B cell (primary cell): ENCODE data around the gene SPRY4. TPM values are rescaled to one million over a fixed set of nuclear protein-coding genes. Genes with fewer than 3 reads are reported as not detected.

Experiments used
- ATAC-seq: fragments of 200-7000 bp; cut with Tn5 transposase; one replicate; pipeline ENCODE4 v1.10.0; 2021; ENCODE audit warnings: low read depth, mild to moderate bottlenecking, moderate number of reproducible peaks, moderate library complexity
- CTCF ChIA-PET: fragments of 350-600 bp; sonication (Branson Sonifier 250); formaldehyde crosslinking; loops from one replicate; lab custom pipeline; 2021; ENCODE audit warnings: antibody characterized with exemption, inconsistent platforms; lab: Charles Lee
- POLR2A ChIA-PET: fragments of 350-600 bp; sonication (Branson Sonifier 250); formaldehyde crosslinking; loops from one replicate; lab custom pipeline; 2021; ENCODE audit warnings: antibody characterized with exemption; lab: Charles Lee
- DNase-seq: peaks from one replicate; pipeline ENCODE4 v3.0.0; 2013
- H2AFZ ChIP-seq: 2 replicates; pipeline ENCODE4 v1.6.1; 2012; ENCODE audit warnings: mild to moderate bottlenecking, low read depth, low read length; ENCODE audit not compliant: insufficient read depth, poor library complexity, severe bottlenecking
- H3K27ac ChIP-seq, 2 donors: 1 replicate in 1 of 2; 2 replicates in 1 of 2; pipeline ENCODE4 v1.5.1; 2012 to 2013; ENCODE audit warnings: low read length in 2 of 2, mild to moderate bottlenecking in 2 of 2, moderate library complexity in 1 of 2
- H3K27me3 ChIP-seq, 4 experiments: fragments of 200-600 bp in 1 of 4; sonication (generic) in 1 of 4; replicated peaks in 1 of 4; 1 replicate in 2 of 4; 2 replicates in 2 of 4; pipeline versions ENCODE4 v1.6.1 to v1.7.0; 2013 to 2016; ENCODE audit warnings: low read length in 3 of 4, mild to moderate bottlenecking in 2 of 4, mixed read lengths in 1 of 4, moderate library complexity in 1 of 4; ENCODE audit not compliant: insufficient read depth in 4 of 4, control insufficient read depth in 3 of 4; ENCODE audit errors: control extremely low read depth in 1 of 4
- H3K36me3 ChIP-seq, 2 experiments: replicated peaks in 1 of 2; 1 replicate in 1 of 2; 2 replicates in 1 of 2; pipeline versions ENCODE4 v1.6.1 to v1.7.1; 2013; ENCODE audit warnings: low read length in 1 of 2; ENCODE audit not compliant: insufficient read depth in 2 of 2, control insufficient read depth in 1 of 2; ENCODE audit errors: control extremely low read depth in 1 of 2, extremely low read depth in 1 of 2
- H3K4me1 ChIP-seq, 2 donors: fragments of 200-600 bp in 1 of 2; sonication (generic) in 1 of 2; 1 replicate in 1 of 2; 2 replicates in 1 of 2; pipeline versions ENCODE4 v1.5.1 to v1.6.1; 2013 to 2017; ENCODE audit warnings: low read length in 2 of 2; ENCODE audit not compliant: control insufficient read depth in 2 of 2, insufficient read depth in 2 of 2
- H3K4me2 ChIP-seq: replicated peaks from 2 replicates; pipeline ENCODE3; 2012; ENCODE audit warnings: mild to moderate bottlenecking, low read depth, low read length; ENCODE audit not compliant: poor library complexity, severe bottlenecking
- H3K4me3 ChIP-seq, 5 experiments: fragments of 200-600 bp in 1 of 5; sonication (generic) in 1 of 5; 1 replicate in 3 of 5; 2 replicates in 2 of 5; pipeline versions ENCODE4 v1.5.1 to v1.7.0; 2011 to 2016; ENCODE audit warnings: low read length in 4 of 5, mild to moderate bottlenecking in 4 of 5, low read depth in 2 of 5, control low read depth in 1 of 5, moderate library complexity in 1 of 5; ENCODE audit not compliant: insufficient read depth in 1 of 5; ENCODE audit errors: control extremely low read depth in 1 of 5, extremely low read depth in 1 of 5
- H3K79me2 ChIP-seq: fragments of 200-600 bp; sonication (generic); one replicate; pipeline ENCODE4 v1.6.0; 2016; ENCODE audit warnings: low read length; ENCODE audit not compliant: control insufficient read depth, insufficient read depth
- H3K9ac ChIP-seq: fragments of 200-600 bp; sonication (generic); 2 replicates; pipeline ENCODE4 v1.6.1; 2017; ENCODE audit warnings: mild to moderate bottlenecking, low read length, moderate library complexity
- H3K9me3 ChIP-seq, 3 donors: one replicate each; pipeline versions ENCODE4 v1.6.1 to v1.7.1; 2013; ENCODE audit warnings: low read length in 2 of 3; ENCODE audit not compliant: control insufficient read depth in 2 of 3, insufficient read depth in 1 of 3; ENCODE audit errors: control extremely low read depth in 1 of 3
- H4K20me1 ChIP-seq: 2 replicates; pipeline ENCODE4 v1.6.0; 2012; ENCODE audit warnings: mild to moderate bottlenecking, low read length; ENCODE audit not compliant: insufficient read depth, control insufficient read depth, poor library complexity, severe bottlenecking
- H3K27ac Mint-ChIP-seq: one replicate; pipeline ENCODE4 v1.8.0; 2021; ENCODE audit warnings: mixed read lengths
- H3K27me3 Mint-ChIP-seq: one replicate; pipeline ENCODE4 v1.8.0; 2021; ENCODE audit warnings: mixed read lengths
- H3K4me1 Mint-ChIP-seq: one replicate; pipeline ENCODE4 v1.8.0; 2021; ENCODE audit warnings: mixed read lengths
- H3K4me3 Mint-ChIP-seq: one replicate; pipeline ENCODE4 v1.8.0; 2021; ENCODE audit warnings: mixed read lengths
- H3K9me3 Mint-ChIP-seq: one replicate; pipeline ENCODE4 v1.8.0; 2022; ENCODE audit warnings: mixed read lengths; ENCODE audit not compliant: insufficient read depth
- EZH2 ChIP-seq: IDR thresholded peaks from 2 replicates; pipeline ENCODE4 v1.6.1; 2012; ENCODE audit warnings: borderline replicate concordance, low read depth, mild to moderate bottlenecking, moderate library complexity, low read length; ENCODE audit not compliant: insufficient read depth, poor library complexity, severe bottlenecking
- WGBS: methylation state at CpG from one replicate; pipeline ENCODE4 v1.1.5; 2013; ENCODE audit warnings: missing lambda C conversion rate; ENCODE audit not compliant: insufficient coverage; 5-methylcytosine and 5-hydroxymethylcytosine counted together
- intact Hi-C: fragments of 100-400 bp; cut with micrococcal nuclease; formaldehyde crosslinking; loops from one replicate; pipeline ENCODE4 v1.10.0; 2022
- polyA plus RNA-seq: library from polyadenylated mRNA; depleted of rRNA; stranded (reverse); fragments of >200 nt; gene quantifications from 2 replicates; pipeline ENCODE4 v1.2.3, GENCODE V29; 2012
- total RNA-seq, 2 donors: library from RNA; stranded (reverse); fragments of 120-200 nt in 1 of 2; gene quantifications; 1 replicate in 1 of 2; 2 replicates in 1 of 2; pipeline versions ENCODE4 v1.2.3 to v1.2.4, GENCODE V29; 2013 to 2022
- TF ChIP-seq, protein P1 (sequence below): fragments of 200-600 bp; IDR thresholded peaks from one replicate; pipeline ENCODE4 v1.8.0; 2022; ENCODE audit warnings: antibody characterized with exemption, mild to moderate bottlenecking

The SPRY4 gene
- total and polyA plus RNA-seq, 2 donors (not counting 1 experiment from before 2014, with no cell fraction given): 0.06 TPM; not detected in 1

DNA sequence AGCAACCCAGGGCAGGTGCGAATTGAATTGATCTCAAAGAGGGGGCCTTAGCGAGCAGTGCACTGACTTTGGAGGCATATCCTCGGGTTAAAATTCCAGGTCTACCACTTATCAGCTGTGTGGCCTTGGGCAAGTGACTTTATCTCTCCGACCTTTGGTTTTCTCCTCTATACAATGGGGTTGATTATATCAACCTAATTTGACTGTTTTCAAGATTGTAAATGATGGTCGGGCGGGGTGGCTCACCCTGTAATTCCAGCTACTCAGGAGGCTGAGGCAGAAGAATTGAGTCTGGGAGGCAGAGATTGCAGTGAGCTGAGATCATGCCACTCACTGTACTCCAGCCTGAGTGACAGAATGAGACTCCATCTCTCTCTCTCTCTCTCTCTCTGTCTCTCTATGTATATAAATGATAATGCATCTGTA is 18.7 kb downstream of the SPRY4 start:
- Mint-ChIP-seq H3K27ac (no peak overlapping the region), H3K27me3 (peaks cover 12% of the 10 kb centered on the region), H3K4me3 (no peak overlapping the region), H3K9me3 (no peaks in the 10 kb centered on the region), H3K4me1 (no peaks in the 10 kb centered on the region)
- no peak overlapping the region for H3K4me3 ChIP-seq
- H2AFZ ChIP-seq: no peak overlapping the region
- no peaks in the 10 kb centered on the region for H3K36me3 ChIP-seq
- no peaks in the 10 kb centered on the region for H4K20me1 ChIP-seq
- no peaks in the 10 kb centered on the region for H3K79me2 ChIP-seq
- DNase-seq (no peak), ATAC-seq (no peak)
- H3K4me1 ChIP-seq: no peaks in the 10 kb centered on the region
- no peaks in the 10 kb centered on the region for H3K27me3 ChIP-seq
- intact Hi-C loops: no loop called here
- no peak overlapping the region for H3K27ac ChIP-seq
- H3K4me2 ChIP-seq: no peak overlapping the region
- TF ChIP-seq EZH2: no peak
- TF ChIP-seq, protein P1, sequence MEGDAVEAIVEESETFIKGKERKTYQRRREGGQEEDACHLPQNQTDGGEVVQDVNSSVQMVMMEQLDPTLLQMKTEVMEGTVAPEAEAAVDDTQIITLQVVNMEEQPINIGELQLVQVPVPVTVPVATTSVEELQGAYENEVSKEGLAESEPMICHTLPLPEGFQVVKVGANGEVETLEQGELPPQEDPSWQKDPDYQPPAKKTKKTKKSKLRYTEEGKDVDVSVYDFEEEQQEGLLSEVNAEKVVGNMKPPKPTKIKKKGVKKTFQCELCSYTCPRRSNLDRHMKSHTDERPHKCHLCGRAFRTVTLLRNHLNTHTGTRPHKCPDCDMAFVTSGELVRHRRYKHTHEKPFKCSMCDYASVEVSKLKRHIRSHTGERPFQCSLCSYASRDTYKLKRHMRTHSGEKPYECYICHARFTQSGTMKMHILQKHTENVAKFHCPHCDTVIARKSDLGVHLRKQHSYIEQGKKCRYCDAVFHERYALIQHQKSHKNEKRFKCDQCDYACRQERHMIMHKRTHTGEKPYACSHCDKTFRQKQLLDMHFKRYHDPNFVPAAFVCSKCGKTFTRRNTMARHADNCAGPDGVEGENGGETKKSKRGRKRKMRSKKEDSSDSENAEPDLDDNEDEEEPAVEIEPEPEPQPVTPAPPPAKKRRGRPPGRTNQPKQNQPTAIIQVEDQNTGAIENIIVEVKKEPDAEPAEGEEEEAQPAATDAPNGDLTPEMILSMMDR: no peak
- no peak overlapping the region for H3K9ac ChIP-seq
- POLR2A ChIA-PET: no interaction called here
- CTCF ChIA-PET: no interaction called here
- WGBS: 100% methylated on average over 2 of the region's 6 CpGs
- H3K9me3 ChIP-seq: no peaks in the 10 kb centered on the region

DNA sequence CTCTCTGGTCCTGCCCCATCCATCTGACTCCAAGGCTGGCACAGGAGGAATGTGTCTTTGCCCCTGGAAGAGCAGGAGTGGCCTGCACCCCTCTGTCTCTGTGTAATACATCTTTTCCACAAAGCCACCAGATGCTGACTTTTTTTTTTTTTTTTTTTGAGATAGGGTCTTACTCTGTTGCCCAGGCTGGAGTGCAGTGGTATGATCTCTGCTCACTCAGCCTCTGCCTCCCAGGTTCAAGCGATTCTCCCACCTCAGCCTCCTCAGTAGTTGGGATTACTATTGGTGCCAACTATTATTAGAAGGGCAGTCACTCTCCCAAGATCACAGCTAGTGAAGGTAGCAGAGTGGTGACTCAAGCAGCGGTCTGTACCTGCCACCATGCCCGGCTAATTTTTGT is 19.6 kb downstream of the SPRY4 start:
- CTCF ChIA-PET: no interaction called here
- Mint-ChIP-seq H3K4me1 (no peaks in the 10 kb centered on the region), H3K27me3 (peaks cover 7% of the 10 kb centered on the region), H3K27ac (no peak overlapping the region), H3K9me3 (no peaks in the 10 kb centered on the region), H3K4me3 (no peak overlapping the region)
- no peak overlapping the region for H3K4me2 ChIP-seq
- H3K27ac ChIP-seq: no peak overlapping the region
- POLR2A ChIA-PET: no interaction called here
- no peak for TF ChIP-seq EZH2
- TF ChIP-seq, protein P1: no peak
- H2AFZ ChIP-seq: no peak overlapping the region
- H3K79me2 ChIP-seq: no peaks in the 10 kb centered on the region
- H3K4me3 ChIP-seq: no peak overlapping the region
- no peaks in the 10 kb centered on the region for H3K4me1 ChIP-seq
- H3K9ac ChIP-seq: no peak overlapping the region
- H4K20me1 ChIP-seq: no peaks in the 10 kb centered on the region
- no peaks in the 10 kb centered on the region for H3K36me3 ChIP-seq
- intact Hi-C loops: no loop called here
- ATAC-seq (no peak), DNase-seq (no peak)
- no peaks in the 10 kb centered on the region for H3K27me3 ChIP-seq
- 100% methylated on average over 1 of the region's 3 CpGs for WGBS
- H3K9me3 ChIP-seq: no peaks in the 10 kb centered on the region
